NCI-H1092 treated with DMSO at 0.1 percent for 48 hours (cell line): Measurements from ENCODE around the gene GLIS1.

ENCODE experiments used
- DNase-seq: peaks from one replicate; lab custom pipeline; 2025; lab: John Stamatoyannopoulos, UW

Gene GLIS1

DNA sequence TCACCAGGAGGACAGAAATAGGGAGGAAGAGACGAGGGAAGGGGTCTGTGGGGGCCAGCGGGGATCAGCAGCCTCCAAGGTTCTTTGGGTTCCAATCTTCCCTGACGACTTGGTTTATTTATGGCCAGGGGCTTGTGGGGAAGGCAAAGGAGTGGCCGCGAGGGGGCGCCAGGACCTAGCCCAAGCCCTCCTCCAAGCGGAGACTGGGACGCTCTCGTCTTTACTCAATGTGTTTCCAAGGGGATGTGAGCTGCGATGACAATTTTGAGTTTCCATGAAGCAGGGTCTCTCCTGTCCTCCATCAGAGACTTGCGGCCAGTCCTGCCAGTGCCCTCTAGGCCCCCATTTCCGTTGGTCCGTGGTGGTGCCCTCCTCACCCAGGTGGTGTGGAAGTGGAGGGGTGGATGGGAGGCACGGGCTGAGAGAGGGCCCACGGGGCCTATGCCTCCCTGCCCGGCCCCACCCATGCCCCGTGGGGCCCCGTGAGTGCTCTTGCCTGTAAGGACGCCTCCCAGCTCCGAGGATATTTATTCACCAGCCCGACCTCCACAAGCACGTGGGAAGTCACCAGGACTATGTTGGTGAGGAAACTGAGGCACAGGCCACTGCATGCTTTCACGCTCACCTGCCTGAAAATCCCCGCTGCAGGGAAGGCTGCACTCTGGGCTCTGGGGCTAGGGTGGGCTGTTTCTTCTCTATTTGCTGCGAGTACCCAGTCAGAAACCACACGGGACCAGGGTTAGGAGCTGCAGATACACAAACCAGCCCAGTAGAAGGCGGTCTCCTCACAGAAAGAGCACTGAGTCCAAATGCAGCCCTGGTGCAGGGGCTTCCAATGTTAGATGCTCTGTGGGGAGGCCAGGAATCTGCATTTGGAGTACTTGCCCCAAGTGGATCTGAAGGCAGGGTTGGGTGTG is 253.2 kb downstream of the GLIS1 start:
- DNase-seq: peak; percentile 58

GRCh38 chr1:53484705-53485477 is 254.1 kb downstream of the GLIS1 start:
- DNase-seq: no peak

DNA sequence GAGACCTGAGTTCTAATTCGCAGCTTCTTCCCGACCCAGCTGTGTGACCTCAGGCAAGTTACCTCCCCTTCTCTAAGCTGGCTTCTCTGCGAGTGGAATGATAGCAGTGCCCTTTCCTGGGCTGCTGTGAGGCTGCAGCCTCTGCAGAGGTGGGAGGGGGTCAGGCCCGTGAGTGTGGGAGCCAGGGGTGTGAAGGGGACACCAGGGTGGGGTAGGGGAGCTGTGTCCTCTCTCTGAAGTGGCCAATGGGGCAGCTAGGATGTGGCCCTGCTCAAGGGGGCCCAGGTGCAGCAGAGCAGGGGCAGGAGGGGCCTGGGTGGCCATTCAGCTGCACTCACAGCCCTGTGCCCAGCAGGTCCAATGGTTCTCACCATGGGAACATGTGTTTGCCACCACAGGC is 255.3 kb downstream of the GLIS1 start:
- no peak for DNase-seq

DNA sequence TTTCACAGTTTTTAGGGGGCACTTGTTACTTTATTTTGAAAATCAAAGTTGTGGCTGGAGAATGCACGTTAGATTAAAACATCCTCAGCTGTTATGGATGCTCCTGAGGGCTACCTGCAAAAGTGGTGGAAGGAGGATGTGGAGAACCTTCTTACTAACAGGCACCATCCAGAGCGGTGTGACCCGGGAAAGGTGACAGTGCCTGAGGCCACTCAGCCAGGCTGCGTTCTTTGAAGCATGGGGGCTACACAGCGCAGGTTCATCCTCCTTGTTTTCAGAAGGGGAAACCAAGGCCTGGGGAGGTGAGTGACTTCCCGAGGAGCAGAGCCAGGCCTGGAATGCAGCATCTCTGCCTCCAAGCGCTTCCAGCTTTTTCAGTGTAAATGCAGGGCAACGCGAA is 255.8 kb downstream of the GLIS1 start:
- no peak for DNase-seq

GRCh38 chr1:53482441-53483153 is 256.4 kb downstream of the GLIS1 start:
- no peak for DNase-seq

DNA sequence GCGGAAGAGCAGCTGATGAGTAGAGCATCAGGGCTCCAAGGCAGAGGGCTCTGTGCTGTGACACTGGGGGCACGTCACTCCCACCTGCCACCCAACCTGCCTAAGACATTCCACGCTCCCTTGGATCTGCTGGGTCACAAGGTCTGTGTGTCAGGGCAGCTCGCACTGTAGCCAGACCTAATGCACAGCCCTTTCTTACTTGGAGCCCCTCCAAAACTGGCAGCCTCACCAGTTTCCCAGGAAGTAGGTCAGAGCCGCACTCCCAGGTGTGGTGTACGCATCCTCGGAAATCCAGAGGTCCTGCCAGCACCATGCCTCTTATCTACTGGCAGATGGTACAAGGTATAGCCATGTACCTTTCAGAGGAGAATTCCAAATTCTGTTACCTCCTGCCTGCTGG is 257.5 kb downstream of the GLIS1 start:
- DNase-seq: no peak

- no peak for DNase-seq
Observed at GRCh38 chr1:53480678-53481077, 258.3 kb downstream of the GLIS1 start.

DNA sequence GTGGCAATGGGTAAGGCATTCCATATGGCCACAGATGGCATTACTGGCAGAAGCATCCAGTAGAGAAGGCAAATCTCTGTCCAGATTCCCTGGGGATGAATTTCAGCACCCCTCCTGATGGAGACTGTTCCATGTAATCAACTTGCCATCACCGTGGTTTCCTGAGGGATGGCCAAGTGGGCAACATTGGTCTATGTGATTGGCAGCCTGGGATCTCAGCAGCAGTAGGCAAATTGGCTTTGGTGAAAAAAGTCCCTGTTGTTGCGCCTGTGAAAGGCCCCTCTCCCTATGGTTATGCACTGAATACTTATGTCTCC is 260.5 kb downstream of the GLIS1 start:
- no peak for DNase-seq

GRCh38 chr1:53477651-53478501 is 261.1 kb downstream of the GLIS1 start:
- DNase-seq: no peak

DNA sequence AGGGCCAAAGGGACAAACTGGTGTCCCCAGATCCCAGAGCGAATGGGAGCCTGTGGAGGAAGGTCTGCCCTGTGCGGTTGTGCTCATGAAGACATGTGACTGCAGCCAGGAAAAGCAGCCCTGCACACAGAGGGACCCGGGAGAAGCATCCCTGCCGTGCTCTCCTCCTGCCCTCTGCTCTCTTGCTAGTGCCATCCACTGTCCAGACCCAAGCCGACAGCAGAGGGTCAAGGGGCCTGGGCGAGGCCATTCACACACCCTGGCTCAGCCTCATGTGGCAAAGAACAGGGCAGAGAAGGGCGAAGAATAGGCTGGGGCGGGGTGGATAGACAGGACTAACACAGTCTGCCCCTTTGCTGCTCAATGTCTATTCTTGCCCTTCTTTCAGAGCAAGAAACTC is 262.4 kb downstream of the GLIS1 start:
- no peak for DNase-seq

GRCh38 chr1:53475664-53476063 is 263.3 kb downstream of the GLIS1 start:
- DNase-seq: no peak

DNA sequence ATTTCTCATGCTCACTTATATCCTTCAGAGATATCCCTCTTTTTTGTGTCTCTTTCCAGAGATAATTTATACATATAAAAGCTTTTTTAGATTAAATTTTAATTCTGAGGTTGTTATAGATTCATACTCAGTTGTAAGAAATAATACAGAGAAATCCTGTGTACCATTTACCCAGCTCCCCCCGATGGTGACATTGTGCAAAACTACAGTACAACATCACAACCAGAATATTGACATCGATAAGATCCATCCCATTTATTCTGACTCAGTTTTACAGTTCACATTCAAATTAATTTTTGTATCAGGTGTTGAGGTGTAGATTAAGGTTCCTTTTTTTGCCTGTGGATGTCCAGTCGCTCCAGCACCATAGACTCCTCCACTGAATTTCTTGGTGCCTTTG is 265.5 kb downstream of the GLIS1 start:
- no peak for DNase-seq

DNA sequence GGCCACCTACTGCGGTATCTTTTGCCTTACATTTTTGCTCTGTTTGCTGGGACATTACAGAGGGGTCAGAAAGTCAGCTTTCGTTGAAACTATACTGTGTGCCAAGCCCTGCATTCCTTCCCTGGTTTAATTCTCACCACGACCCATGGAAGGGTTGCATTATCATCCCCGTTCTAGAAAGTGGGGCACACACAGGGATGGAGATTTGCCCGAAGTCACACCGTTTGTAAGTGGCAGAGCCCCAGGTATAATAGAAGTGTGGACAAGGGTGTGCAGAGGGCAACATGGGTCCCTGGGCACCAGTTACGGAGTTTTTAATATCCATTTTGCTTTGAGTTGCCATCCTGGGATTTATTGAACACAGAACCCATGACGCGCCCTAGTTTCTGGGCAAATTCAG is 268.0 kb downstream of the GLIS1 start:
- DNase-seq: no peak

DNA sequence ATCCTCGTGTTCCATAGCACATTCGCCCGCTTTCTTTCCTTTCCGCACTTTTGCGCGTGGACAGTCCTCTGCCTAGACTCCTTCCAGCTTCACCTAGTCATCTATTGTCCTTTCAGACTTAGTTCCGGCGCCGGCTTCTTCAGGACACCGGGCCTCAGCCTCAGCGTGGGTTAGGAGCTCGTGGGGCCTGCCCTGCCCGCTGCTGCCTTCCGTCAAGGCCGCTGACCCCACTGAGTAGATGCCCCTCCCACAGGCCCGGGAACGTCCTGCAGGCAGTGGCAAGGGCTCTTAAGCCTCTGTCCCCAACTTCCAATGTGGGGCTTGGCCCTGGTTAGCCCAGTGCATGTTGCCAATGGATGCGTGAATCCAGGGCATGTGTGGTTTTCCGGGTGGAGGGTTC is 268.4 kb downstream of the GLIS1 start:
- no peak for DNase-seq

- peak; percentile 66 for DNase-seq
Observed at GRCh38 chr1:53470155-53470554, 268.8 kb downstream of the GLIS1 start.

DNA sequence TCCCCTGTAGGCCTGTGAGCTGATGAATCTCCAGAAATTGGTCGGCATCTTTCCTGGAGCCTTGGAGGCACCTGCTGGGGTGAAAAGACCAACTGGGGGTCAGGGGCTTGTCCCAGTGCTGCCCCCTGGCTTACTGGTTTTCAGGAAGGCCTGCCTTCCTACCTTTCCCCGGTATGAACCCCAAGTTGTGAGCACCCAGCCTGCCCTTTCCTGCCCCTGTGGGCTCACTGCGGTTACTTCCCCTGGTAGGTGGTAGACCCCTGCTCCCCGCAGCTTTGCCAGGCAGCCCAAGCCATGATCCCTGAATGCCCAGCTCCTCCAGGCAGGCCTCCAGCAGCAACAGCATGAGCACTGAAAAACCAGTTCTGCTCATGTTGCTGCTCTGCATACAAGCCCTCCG is 269.6 kb downstream of the GLIS1 start:
- no peak for DNase-seq

GRCh38 chr1:53468374-53468773 is 270.6 kb downstream of the GLIS1 start:
- DNase-seq: no peak

DNA sequence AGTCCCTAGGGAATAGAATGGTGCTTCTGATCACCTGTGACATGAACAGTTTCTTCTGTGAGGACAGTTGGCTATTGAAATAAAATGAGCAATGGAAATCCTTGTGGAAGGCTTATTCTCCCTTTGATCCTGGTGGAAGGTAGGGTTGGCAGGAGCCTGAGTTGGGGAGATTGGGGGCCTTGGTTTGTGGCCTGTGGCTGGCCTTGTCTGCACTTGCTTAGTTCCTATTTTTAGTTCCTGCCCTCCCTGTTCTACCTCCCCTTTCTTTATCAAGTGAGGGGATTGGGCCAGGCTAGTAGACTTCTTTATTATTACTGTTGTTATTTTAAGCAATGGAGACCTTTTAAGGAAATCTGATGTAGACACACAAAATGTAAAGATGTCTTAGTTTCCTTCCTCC is 271.6 kb downstream of the GLIS1 start:
- DNase-seq: no peak

DNA sequence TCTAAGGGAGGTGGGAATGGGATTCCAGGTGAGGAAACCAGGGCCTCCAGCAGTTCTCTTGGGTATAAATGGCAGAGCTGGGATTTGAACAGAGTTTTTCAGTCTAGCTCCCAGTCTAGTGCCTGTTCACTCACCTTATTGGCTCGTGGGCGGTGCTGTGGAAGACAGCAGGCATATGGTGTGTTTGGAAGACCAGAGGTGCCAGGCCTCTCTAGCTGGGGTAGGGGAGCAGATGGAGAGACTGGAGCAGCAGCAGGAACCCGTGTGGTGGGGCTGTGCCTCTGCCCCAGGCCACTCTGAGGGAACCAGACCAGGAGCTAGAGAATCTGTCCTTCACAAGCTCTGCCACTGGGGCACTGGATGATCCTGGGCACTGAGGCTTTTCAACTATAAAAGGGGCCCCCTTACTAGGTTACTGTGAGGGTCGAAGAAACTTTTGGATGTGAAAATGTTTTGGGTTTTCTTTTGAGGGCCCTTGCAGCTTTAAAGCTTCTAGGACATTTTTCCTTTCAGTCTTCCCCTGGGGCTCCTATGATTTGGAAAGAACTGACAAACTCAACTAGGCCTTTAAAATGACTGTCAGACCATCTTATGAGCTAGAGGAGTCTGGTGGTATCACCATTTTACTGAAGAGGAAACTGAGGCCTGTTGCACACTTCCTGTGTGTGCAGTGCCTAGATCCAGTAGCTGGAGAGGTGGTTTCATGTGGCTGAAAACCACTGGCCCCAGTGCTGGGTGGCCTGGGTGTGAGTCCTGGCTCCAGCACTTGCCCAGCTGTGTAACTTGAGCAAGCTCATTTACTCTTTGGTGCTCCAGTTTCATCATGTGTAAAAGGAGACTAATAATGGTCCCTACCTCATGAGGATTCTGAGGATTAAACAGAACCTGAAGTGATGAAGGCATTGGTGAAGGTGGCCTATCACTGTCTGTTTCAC is 273.7 kb downstream of the GLIS1 start:
- DNase-seq: no peak

DNA sequence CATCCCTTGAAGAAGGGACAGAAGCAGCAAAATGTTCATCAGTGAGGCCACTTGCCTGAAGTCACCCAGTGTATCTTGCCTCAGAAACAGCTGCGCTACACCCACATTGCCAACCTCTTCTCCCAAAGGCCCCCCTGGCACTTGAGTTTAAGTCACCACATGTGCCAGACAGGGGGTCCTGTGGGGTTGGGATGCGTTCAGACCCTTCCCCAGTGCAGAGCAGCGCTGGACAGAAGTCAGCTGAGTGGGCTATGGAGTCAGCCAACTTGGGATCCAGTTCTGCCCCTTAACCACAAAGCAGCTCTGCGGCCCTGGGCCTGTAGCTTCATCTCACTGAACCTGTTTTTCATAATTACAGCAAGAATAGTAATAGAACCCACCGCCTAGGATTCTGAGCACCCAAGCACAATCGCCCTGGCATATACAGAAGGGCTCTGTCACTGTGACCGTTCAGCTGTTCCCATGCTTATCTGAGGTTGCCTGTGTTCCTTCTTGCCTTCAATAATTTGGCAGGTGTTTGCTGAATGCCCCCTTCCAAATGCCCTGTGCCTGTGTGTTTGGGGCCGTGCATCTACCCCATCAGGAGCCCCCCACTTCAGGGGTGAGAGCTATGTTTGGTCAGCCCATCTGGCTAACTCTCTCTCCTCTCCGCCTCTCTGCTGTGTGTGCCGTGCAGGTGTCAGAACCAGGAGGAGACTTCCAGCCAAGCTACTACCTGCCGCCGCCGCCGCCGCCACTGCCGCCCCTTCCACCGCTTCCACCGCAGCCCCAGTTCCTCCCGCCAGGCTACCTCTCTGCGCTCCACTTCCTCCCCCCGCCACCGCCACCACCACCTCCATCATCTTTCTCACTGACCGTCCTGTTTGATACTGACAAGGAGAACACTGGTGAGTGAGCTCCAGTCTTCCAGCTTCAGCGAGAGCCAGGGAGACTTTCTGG is 274.7 kb downstream of the GLIS1 start:
- DNase-seq: no peak
